ENCODE data around the gene C1orf146.

DNA sequence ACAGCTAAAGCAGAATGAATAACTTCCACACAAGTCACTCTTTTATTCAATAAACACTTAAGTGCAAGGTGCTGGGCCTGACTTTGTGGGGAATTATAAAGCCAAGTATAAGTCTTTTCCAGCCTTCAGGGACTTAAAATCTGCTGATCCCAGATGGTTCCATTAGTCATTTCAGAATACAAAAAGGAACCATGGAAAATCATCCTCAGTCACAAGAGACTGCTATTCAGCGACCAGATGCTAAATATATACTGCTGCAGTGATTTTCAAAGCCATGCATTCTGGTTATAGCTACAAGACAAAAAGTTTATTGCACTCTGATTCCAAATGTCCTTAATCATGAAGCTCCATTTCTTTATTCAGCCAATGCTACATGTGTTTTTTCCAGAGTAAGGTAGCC is 55.3 kb downstream of the C1orf146 start:
- TF ChIP-seq POLR2A (IDR thresholded peaks at IDR 0.05): no peak
- TF ChIP-seq, protein P1, sequence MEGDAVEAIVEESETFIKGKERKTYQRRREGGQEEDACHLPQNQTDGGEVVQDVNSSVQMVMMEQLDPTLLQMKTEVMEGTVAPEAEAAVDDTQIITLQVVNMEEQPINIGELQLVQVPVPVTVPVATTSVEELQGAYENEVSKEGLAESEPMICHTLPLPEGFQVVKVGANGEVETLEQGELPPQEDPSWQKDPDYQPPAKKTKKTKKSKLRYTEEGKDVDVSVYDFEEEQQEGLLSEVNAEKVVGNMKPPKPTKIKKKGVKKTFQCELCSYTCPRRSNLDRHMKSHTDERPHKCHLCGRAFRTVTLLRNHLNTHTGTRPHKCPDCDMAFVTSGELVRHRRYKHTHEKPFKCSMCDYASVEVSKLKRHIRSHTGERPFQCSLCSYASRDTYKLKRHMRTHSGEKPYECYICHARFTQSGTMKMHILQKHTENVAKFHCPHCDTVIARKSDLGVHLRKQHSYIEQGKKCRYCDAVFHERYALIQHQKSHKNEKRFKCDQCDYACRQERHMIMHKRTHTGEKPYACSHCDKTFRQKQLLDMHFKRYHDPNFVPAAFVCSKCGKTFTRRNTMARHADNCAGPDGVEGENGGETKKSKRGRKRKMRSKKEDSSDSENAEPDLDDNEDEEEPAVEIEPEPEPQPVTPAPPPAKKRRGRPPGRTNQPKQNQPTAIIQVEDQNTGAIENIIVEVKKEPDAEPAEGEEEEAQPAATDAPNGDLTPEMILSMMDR (IDR thresholded peaks at IDR 0.05): no peak
